WTC11 (cell line): Measurements from ENCODE around the gene PDE1A. TPM values are rescaled to one million over a fixed set of nuclear protein-coding genes. Genes with fewer than 3 reads are reported as not detected.

ENCODE experiments used
- ATAC-seq: fragments of 200-7000 bp; cut with Tn5 transposase; 2 replicates; pipeline ENCODE4 v1.10.0; 2021; ENCODE audit warnings: mild to moderate bottlenecking, moderate library complexity
- CTCF ChIA-PET: fragments of 300-600 bp; sonication (Branson Sonifier 250); formaldehyde crosslinking; loops from one replicate; lab custom pipeline; 2021; ENCODE audit warnings: antibody characterized with exemption; lab: Charles Lee
- POLR2A ChIA-PET: fragments of 350-600 bp; sonication (Branson Sonifier 250); formaldehyde crosslinking; loops from one replicate; lab custom pipeline; 2021; ENCODE audit warnings: antibody characterized with exemption; lab: Charles Lee
- DNase-seq: peaks from one replicate; pipeline ENCODE4 v3.0.0; 2021; ENCODE audit warnings: low spot score
- H3K27ac Mint-ChIP-seq: 2 replicates; pipeline ENCODE4 v1.8.0; 2021; ENCODE audit warnings: mixed read lengths
- H3K27me3 Mint-ChIP-seq: 2 replicates; pipeline ENCODE4 v1.8.0; 2021; ENCODE audit warnings: low read depth, mild to moderate bottlenecking, moderate library complexity, mixed read lengths
- H3K36me3 Mint-ChIP-seq: 2 replicates; pipeline ENCODE4 v1.8.0; 2021; ENCODE audit warnings: mixed read lengths
- H3K4me1 Mint-ChIP-seq: 2 replicates; pipeline ENCODE4 v1.8.0; 2022; ENCODE audit warnings: mixed read lengths
- H3K4me3 Mint-ChIP-seq: 2 replicates; pipeline ENCODE4 v1.8.0; 2021; ENCODE audit warnings: mild to moderate bottlenecking, moderate library complexity, mixed read lengths
- H3K9me3 Mint-ChIP-seq: 2 replicates; pipeline ENCODE4 v1.8.0; 2021; ENCODE audit warnings: mixed read lengths
- CREB1 ChIP-seq: sonication (generic); formaldehyde crosslinking; IDR thresholded peaks from 2 replicates; pipeline ENCODE4 v1.8.0; 2023; ENCODE audit warnings: mild to moderate bottlenecking, missing genetic modification reagents
- EMX1 ChIP-seq: fragments of 250-450 bp; sonication (Bioruptor Pico); IDR thresholded peaks from 2 replicates; pipeline ENCODE4 v1.8.0; 2021; ENCODE audit warnings: mild to moderate bottlenecking
- GABPB1 ChIP-seq: sonication (generic); formaldehyde crosslinking; IDR thresholded peaks from 2 replicates; pipeline ENCODE4 v1.8.1; 2023; ENCODE audit warnings: mild to moderate bottlenecking, missing genetic modification reagents
- GRHL2 ChIP-seq: fragments of 250-450 bp; sonication (Bioruptor Pico); IDR thresholded peaks from 2 replicates; pipeline ENCODE4 v1.8.0; 2022; ENCODE audit warnings: mild to moderate bottlenecking, moderate library complexity; ENCODE audit not compliant: insufficient replicate concordance, severe bottlenecking
- GTF2I ChIP-seq: fragments of 250-450 bp; sonication (Bioruptor Pico); conservative IDR thresholded peaks from 2 replicates; pipeline ENCODE4 v1.4.0; 2021; ENCODE audit warnings: mild to moderate bottlenecking
- IRF2 ChIP-seq: sonication (generic); formaldehyde crosslinking; IDR thresholded peaks from 2 replicates; pipeline ENCODE4 v1.8.0; 2022; ENCODE audit warnings: low read depth, missing genetic modification reagents, borderline replicate concordance
- MXD4 ChIP-seq: fragments of 250-450 bp; sonication (Bioruptor Pico); IDR thresholded peaks from 2 replicates; pipeline ENCODE4 v1.8.0; 2021; ENCODE audit warnings: mild to moderate bottlenecking, moderate library complexity, borderline replicate concordance
- MYBL2 ChIP-seq: sonication (generic); formaldehyde crosslinking; IDR thresholded peaks from 2 replicates; pipeline ENCODE4 v1.8.1; 2023; ENCODE audit warnings: mild to moderate bottlenecking, moderate library complexity, missing genetic modification reagents
- NR2C2 ChIP-seq: sonication (generic); formaldehyde crosslinking; IDR thresholded peaks from 2 replicates; pipeline ENCODE4 v1.8.0; 2022; ENCODE audit warnings: mild to moderate bottlenecking, missing genetic modification reagents
- OVOL2 ChIP-seq: fragments of 250-450 bp; sonication (Bioruptor Pico); IDR thresholded peaks from 2 replicates; pipeline ENCODE4 v1.9.0; 2021; ENCODE audit warnings: mild to moderate bottlenecking, borderline replicate concordance
- SMAD3 ChIP-seq: sonication (generic); formaldehyde crosslinking; IDR thresholded peaks from 2 replicates; pipeline ENCODE4 v1.8.0; 2022; ENCODE audit warnings: missing genetic modification reagents, mild to moderate bottlenecking, borderline replicate concordance
- SP1 ChIP-seq: sonication (generic); formaldehyde crosslinking; conservative IDR thresholded peaks from 2 replicates; pipeline ENCODE4 v1.8.1; 2022; ENCODE audit warnings: missing genetic modification reagents
- TEAD4 ChIP-seq: sonication (generic); formaldehyde crosslinking; IDR thresholded peaks from 2 replicates; pipeline ENCODE4 v1.8.0; 2022; ENCODE audit warnings: mild to moderate bottlenecking, missing genetic modification reagents
- ZNF232 ChIP-seq: sonication (generic); formaldehyde crosslinking; IDR thresholded peaks from 2 replicates; pipeline ENCODE4 v1.8.0; 2022; ENCODE audit warnings: mild to moderate bottlenecking, missing genetic modification reagents
- ZNF317 ChIP-seq: sonication (generic); formaldehyde crosslinking; IDR thresholded peaks from 2 replicates; pipeline ENCODE4 v1.8.1; 2023; ENCODE audit warnings: low read depth, mild to moderate bottlenecking, moderate library complexity, missing genetic modification reagents, borderline replicate concordance
- ZNF416 ChIP-seq: fragments of 250-450 bp; sonication (Bioruptor Pico); IDR thresholded peaks from 2 replicates; pipeline ENCODE4 v1.9.0; 2021; ENCODE audit warnings: mild to moderate bottlenecking, inconsistent platforms
- ZNF671 ChIP-seq: fragments of 250-450 bp; sonication (Bioruptor Pico); IDR thresholded peaks from 2 replicates; pipeline ENCODE4 v1.8.0; 2021; ENCODE audit warnings: mild to moderate bottlenecking
- total RNA-seq: library from RNA; stranded (reverse); gene quantifications from 3 replicates; pipeline ENCODE4 v1.2.3, GENCODE V29; 2021
- TF ChIP-seq, protein P1 (sequence below): sonication (generic); formaldehyde crosslinking; IDR thresholded peaks from 2 replicates; pipeline ENCODE4 v1.8.1; 2022; ENCODE audit warnings: low read depth, missing genetic modification reagents, borderline replicate concordance
- TF ChIP-seq, protein P2 (sequence below): sonication (generic); formaldehyde crosslinking; IDR thresholded peaks from 2 replicates; pipeline ENCODE4 v1.8.1; 2023; ENCODE audit warnings: mild to moderate bottlenecking, missing genetic modification reagents, moderate library complexity
- TF ChIP-seq, protein P3 (sequence below): sonication (generic); formaldehyde crosslinking; IDR thresholded peaks from 2 replicates; pipeline ENCODE4 v1.8.1; 2023; ENCODE audit warnings: mild to moderate bottlenecking, missing genetic modification reagents
- TF ChIP-seq, protein P4 (sequence below): fragments of 250-450 bp; sonication (Bioruptor Pico); IDR thresholded peaks from 2 replicates; pipeline ENCODE4 v1.9.0; 2021; ENCODE audit warnings: mild to moderate bottlenecking
- TF ChIP-seq, protein P5 (sequence below): sonication (generic); formaldehyde crosslinking; IDR thresholded peaks from 2 replicates; pipeline ENCODE4 v1.8.1; 2023; ENCODE audit warnings: mild to moderate bottlenecking, missing genetic modification reagents, moderate library complexity
- TF ChIP-seq, protein P6 (sequence below): sonication (generic); formaldehyde crosslinking; IDR thresholded peaks from 2 replicates; pipeline ENCODE4 v1.8.0; 2022; ENCODE audit warnings: mild to moderate bottlenecking, missing genetic modification reagents
- TF ChIP-seq, protein P7 (sequence below): sonication (generic); formaldehyde crosslinking; IDR thresholded peaks from 2 replicates; pipeline ENCODE4 v1.8.0; 2022; ENCODE audit warnings: mild to moderate bottlenecking, missing genetic modification reagents

Gene PDE1A
- total RNA-seq, 1 experiment from 2014 or later = not detected

DNA sequence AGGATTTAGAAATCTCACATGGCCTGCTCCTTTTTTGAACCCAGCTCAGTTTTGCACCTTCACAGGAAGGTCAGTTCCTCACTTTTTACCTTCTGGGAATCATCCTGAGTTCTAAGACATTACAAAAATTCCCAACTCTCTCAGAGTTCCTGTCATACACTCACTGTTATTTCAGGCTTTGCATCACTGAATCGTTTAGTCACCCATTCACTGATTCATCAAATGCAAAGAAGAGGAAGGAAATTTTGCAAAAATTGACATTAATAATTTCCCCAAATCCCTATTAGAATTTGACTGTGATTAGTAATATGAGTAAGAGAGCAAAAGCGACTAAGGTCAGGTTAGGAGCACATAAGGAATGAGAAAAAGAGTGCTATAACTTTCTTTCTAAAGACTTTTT lies 197.5 kb downstream of the PDE1A start:
- H3K27ac Mint-ChIP-seq = no peak overlapping the region
- POLR2A ChIA-PET = no interaction called here
- no peak overlapping the region for H3K4me3 Mint-ChIP-seq
- CTCF ChIA-PET = no interaction called here
- no peak for ATAC-seq
- H3K27me3 Mint-ChIP-seq = no peaks in the 10 kb centered on the region
- H3K9me3 Mint-ChIP-seq = no peaks in the 10 kb centered on the region
- no peaks in the 10 kb centered on the region for H3K36me3 Mint-ChIP-seq
- TF ChIP-seq, protein P1, sequence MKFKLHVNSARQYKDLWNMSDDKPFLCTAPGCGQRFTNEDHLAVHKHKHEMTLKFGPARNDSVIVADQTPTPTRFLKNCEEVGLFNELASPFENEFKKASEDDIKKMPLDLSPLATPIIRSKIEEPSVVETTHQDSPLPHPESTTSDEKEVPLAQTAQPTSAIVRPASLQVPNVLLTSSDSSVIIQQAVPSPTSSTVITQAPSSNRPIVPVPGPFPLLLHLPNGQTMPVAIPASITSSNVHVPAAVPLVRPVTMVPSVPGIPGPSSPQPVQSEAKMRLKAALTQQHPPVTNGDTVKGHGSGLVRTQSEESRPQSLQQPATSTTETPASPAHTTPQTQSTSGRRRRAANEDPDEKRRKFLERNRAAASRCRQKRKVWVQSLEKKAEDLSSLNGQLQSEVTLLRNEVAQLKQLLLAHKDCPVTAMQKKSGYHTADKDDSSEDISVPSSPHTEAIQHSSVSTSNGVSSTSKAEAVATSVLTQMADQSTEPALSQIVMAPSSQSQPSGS (CRISPR knock-in tag) = no peak
- TF ChIP-seq, protein P2, sequence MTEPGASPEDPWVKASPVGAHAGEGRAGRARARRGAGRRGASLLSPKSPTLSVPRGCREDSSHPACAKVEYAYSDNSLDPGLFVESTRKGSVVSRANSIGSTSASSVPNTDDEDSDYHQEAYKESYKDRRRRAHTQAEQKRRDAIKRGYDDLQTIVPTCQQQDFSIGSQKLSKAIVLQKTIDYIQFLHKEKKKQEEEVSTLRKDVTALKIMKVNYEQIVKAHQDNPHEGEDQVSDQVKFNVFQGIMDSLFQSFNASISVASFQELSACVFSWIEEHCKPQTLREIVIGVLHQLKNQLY (CRISPR knock-in tag) = no peak
- TF ChIP-seq MXD4 (no peak), GABPB1 (CRISPR knock-in tag) (no peak), ZNF416 (no peak), EMX1 (CRISPR knock-in tag) (no peak), SMAD3 (CRISPR knock-in tag) (no peak), SP1 (CRISPR knock-in tag) (no peak), GRHL2 (no peak), CREB1 (no peak), IRF2 (no peak), ZNF671 (CRISPR knock-in tag) (no peak)
- TF ChIP-seq, protein P3, sequence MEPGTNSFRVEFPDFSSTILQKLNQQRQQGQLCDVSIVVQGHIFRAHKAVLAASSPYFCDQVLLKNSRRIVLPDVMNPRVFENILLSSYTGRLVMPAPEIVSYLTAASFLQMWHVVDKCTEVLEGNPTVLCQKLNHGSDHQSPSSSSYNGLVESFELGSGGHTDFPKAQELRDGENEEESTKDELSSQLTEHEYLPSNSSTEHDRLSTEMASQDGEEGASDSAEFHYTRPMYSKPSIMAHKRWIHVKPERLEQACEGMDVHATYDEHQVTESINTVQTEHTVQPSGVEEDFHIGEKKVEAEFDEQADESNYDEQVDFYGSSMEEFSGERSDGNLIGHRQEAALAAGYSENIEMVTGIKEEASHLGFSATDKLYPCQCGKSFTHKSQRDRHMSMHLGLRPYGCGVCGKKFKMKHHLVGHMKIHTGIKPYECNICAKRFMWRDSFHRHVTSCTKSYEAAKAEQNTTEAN = no peak
- TF ChIP-seq, protein P4, sequence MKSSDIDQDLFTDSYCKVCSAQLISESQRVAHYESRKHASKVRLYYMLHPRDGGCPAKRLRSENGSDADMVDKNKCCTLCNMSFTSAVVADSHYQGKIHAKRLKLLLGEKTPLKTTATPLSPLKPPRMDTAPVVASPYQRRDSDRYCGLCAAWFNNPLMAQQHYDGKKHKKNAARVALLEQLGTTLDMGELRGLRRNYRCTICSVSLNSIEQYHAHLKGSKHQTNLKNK (CRISPR knock-in tag) = no peak
- TF ChIP-seq, all 79 proteins: peak for 0
- H3K4me1 Mint-ChIP-seq = 0 out of 2 replicates have a peak, but pooled peaks cover 2% of the 10 kb centered on the region
- DNase-seq = no peak

DNA sequence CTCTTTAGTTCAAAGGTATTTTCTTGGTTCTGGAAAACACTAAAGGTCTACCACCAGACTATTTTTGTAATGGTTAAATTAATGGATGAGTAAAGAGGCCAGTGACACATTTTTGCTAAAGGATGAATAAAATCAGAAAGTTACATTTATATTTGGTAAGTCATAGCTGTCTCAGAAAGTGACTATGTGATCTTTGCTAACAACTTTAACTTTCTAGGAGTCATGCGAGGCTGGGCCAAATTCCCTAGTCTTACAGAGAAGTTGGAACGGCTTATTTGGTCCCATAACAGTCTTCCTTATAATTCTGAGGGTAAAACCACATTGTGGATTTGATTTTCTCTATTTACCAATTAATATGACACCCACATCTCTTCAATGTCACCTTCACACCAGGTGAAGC lies 198.1 kb downstream of the PDE1A start:
- no peak for ATAC-seq
- TF ChIP-seq GTF2I (CRISPR knock-in tag) (no peak), NR2C2 (CRISPR knock-in tag) (no peak), MYBL2 (CRISPR knock-in tag) (no peak), ZNF232 (CRISPR knock-in tag) (no peak), OVOL2 (no peak), MXD4 (no peak), IRF2 (no peak), TEAD4 (CRISPR knock-in tag) (no peak), ZNF317 (CRISPR knock-in tag) (no peak)
- TF ChIP-seq, protein P3 = no peak
- TF ChIP-seq, protein P5, sequence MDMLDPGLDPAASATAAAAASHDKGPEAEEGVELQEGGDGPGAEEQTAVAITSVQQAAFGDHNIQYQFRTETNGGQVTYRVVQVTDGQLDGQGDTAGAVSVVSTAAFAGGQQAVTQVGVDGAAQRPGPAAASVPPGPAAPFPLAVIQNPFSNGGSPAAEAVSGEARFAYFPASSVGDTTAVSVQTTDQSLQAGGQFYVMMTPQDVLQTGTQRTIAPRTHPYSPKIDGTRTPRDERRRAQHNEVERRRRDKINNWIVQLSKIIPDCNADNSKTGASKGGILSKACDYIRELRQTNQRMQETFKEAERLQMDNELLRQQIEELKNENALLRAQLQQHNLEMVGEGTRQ (CRISPR knock-in tag) = no peak
- TF ChIP-seq, protein P6, sequence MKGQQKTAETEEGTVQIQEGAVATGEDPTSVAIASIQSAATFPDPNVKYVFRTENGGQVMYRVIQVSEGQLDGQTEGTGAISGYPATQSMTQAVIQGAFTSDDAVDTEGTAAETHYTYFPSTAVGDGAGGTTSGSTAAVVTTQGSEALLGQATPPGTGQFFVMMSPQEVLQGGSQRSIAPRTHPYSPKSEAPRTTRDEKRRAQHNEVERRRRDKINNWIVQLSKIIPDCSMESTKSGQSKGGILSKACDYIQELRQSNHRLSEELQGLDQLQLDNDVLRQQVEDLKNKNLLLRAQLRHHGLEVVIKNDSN (CRISPR knock-in tag) = no peak
- TF ChIP-seq, protein P7, sequence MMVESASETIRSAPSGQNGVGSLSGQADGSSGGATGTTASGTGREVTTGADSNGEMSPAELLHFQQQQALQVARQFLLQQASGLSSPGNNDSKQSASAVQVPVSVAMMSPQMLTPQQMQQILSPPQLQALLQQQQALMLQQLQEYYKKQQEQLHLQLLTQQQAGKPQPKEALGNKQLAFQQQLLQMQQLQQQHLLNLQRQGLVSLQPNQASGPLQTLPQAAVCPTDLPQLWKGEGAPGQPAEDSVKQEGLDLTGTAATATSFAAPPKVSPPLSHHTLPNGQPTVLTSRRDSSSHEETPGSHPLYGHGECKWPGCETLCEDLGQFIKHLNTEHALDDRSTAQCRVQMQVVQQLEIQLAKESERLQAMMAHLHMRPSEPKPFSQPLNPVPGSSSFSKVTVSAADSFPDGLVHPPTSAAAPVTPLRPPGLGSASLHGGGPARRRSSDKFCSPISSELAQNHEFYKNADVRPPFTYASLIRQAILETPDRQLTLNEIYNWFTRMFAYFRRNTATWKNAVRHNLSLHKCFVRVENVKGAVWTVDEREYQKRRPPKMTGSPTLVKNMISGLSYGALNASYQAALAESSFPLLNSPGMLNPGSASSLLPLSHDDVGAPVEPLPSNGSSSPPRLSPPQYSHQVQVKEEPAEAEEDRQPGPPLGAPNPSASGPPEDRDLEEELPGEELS (CRISPR knock-in tag) = no peak

More for the DNA sequence above, 198.1 kb downstream of the PDE1A start:
- no peaks in the 10 kb centered on the region for H3K9me3 Mint-ChIP-seq
- no peak overlapping the region for H3K4me3 Mint-ChIP-seq
- H3K27ac Mint-ChIP-seq = no peak overlapping the region
- POLR2A ChIA-PET = no interaction called here
- H3K36me3 Mint-ChIP-seq = no peaks in the 10 kb centered on the region
- CTCF ChIA-PET = no interaction called here
- H3K27me3 Mint-ChIP-seq = no peaks in the 10 kb centered on the region
- no peak for DNase-seq
- H3K4me1 Mint-ChIP-seq = 0 out of 2 replicates have a peak, but pooled peaks cover 2% of the 10 kb centered on the region
